Vagina (tissue), 2 donors: ENCODE data around the gene SELENOO.

Experiments
- POLR2A ChIP-seq, 2 donors: fragments of 450-650 bp; IDR thresholded peaks; one replicate each; pipeline ENCODE4 v1.6.1; 2017; ENCODE audit warnings: antibody characterized with exemption in 2 of 2, mild to moderate bottlenecking in 2 of 2, moderate library complexity in 2 of 2
- POLR2AphosphoS5 ChIP-seq, 2 donors: sonication (generic); formaldehyde crosslinking; IDR thresholded peaks; one replicate each; pipeline ENCODE4 v1.9.0; 2017; ENCODE audit warnings: antibody characterized with exemption in 2 of 2, mild to moderate bottlenecking in 2 of 2, low read depth in 1 of 2; ENCODE audit not compliant: insufficient read depth in 1 of 2

DNA sequence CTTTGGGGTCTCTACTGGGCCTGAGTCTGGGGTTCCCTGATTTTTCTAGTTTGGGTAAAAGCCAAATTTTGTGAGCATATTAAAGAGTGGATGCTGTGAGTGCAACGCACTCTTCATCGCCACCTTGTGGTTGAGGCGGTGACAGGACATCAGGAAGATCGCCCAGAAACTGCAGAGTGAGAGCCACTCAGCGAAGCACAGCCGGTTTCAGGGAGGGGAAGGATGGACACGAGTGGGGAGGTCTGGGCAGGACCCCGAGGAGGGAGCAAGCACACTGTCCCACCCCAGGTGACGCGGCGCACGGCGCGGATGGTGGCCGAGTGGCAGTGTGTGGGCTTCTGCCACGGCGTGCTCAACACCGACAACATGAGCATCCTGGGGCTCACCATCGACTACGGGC, 9.1 kb downstream of the SELENOO start:
- TF ChIP-seq POLR2AphosphoS5 (IDR thresholded peaks at IDR 0.05; ENCODE audit: insufficient read depth in 1 of 2, low read depth in 1 of 2): no peak
- no peak for TF ChIP-seq POLR2A (IDR thresholded peaks at IDR 0.05)
